HG03095 (cell line): ENCODE results near the gene PITRM1.

Source experiments
- ATAC-seq: cut with Tn5 transposase; IDR thresholded peaks from one replicate; pipeline ENCODE4 v1.9.1; 2021; ENCODE audit warnings: moderate library complexity; ENCODE audit not compliant: unreplicated experiment

PITRM1 gene

DNA sequence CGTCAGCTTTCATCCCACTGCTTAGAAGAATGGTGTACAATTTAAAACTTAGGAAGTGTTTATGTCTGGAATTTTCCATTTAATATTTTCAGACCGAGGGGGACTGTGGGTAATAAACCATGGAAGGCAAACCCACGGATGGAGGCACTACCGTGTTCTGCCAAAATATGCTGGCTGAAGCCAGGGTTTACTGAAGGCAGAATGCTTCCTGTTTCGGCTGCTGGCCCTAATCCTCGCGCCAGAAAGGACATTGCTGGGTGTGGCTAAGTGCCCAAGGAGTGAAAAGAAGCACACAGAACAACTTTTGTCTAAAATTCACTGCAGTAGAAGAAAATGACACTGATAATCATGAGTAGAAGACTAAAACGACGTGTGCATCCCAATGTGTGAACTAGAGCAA, 32.3 kb downstream of the PITRM1 start:
- no peak for ATAC-seq

DNA sequence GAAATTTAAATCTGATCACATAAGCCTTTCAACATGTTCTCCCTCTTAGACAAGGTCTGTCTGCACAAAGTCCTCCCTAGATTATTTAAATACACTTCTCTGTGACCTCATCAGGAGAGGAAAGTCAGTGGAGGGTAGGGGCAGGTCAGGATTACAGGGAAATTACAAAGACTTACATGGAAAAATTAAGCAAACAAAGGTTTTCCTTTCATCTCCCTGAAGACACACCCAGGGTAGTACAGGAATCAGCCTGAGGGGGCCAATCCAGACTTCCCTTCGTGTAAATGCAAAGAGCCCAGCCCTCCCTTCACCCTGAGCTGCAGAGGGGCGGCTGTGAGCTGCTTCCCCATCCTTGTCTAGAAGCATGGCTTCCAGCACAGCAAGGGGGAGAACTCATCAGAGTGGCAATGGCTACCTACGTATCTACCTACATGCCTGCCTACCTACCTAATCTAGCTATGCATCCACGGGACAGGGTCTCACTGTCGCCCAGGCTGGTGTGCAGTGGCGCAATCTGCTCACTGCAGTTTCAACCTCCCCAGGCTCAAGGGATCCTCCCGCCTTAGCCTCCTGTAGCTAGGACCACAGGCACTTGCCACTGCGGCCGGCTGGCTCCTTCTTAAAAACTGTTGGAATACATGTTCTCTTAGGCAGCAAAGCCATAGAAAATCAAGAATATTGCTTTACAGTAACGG, 33.2 kb downstream of the PITRM1 start:
- ATAC-seq: no peak

DNA sequence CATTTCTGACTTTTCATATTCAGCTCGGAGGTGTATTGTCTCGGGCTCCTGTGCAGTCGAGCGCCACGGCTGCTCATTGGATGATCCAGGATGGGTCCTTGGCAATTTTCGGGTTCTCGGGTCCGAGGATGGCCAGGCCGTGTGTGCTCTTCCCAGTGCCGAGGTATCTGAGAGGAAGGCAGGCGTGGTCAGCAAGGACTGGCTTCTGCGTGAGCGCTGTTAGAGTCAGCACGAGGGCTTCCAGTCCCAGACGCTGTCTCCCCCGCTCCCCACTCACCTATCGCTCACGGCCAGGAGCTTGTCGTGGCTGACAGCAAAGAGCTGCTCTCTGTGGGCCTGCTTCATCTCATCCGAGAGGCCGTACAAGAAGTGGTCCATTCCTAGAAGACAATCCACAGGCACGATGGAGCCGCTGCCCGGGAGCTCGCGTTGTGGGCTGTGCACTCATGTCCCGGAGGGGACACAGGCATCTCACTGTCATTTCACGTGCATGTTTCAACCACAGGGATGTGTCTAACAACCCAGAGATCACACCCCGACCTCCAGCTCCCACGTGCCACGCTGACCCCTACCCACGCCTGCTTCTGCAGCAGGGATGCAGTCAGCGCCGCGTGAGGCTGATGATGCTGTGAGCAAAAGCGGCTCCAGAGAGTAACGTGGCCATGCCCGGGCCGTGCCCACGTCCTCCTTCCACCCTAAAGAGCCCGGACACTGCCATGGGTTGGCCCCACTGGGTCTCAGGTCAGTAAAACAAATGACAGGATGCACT, 34.4 kb downstream of the PITRM1 start:
- no peak for ATAC-seq

DNA sequence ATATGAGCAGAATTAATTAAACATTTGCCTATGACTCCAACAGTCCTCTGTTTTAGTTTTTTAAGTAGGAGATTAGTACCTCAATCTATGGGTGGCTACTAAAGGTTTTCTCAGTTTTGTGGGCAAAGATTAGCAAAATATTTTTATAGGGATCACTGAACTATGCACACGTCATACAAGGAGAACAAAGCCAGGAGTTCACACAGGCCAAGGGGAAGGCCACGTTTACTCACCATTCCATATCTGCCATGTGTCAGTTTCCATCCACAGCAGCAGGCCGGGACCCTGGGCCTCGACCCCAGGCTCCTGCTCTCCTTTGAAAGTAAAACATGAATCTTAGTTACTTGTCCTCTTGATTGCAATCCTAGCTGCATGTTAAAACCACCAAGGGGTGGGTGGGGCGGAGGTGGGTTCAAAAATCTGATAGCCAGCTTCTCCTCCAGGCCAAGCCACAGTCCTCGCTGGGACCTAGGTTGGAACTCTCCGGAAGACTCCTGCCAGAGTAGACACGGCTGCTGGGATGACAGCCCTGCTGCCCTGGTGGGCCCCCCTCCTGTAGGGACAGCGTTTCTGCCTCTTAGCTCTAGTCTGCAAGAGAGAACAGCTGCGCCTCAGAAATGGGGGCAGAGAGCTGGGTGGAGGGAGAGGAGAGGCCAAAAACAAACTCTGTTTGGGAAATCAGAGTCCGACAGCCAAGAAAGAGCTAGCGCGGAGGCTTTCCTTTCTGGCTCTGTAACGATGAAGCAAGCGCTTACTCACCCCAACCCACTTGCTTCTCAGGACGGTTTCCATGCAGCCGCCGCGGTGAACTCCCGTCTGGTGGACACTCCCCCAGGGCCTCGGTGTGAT, 35.6 kb downstream of the PITRM1 start:
- no peak for ATAC-seq

DNA sequence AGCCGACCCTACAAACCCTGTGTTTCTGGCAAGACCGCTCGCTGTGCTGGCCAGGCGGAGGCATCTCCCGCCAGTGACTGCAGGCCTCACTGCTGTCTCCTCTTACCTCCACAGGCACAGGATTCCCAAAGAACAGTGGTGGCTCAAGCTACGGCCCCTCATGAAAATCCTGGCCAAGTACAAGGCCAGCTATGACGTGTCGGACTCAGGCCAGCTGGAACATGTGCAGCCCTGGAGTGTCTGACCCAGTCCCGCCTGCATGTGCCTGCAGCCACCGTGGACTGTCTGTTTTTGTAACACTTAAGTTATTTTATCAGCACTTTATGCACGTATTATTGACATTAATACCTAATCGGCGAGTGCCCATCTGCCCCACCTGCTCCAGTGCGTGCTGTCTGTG, 36.2 kb downstream of the PITRM1 start:
- no peak for ATAC-seq

DNA sequence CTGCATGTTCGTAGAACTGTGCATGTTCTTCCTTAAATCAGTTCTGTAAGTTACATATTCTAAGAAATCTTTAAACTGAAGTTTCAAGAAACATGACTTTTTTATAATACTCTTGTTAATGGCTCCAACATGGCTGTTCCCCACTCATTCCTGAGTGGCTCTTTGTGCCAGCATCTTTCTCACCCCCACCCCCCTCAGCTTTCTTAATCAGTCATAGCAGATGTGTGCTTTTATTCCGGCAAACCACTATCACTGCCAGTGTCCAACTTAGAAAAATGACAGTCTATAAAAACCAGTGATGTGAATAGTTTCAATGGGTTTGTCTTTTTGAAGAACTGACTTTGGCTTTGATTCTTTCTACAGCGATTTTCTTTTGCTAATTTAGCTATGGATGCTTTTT, 37.6 kb downstream of the PITRM1 start:
- no peak for ATAC-seq

DNA sequence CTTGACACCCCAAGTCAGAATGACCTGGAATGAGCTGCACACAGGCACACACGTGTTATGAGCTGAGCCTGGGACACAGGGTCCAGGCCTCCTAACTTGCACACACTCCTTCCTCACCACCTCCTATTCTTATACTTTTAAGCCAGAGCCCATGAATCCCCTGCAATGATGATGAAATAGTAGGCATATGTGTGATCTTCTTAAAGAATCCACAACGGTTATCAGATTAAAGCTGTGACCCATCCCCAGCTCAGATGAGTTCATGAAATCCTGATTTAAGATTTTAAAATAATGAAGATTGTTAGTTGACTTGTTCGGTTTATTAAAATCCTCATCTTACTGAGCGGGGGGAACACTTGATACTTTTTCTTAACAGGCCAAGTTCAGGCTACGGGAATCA, 38.6 kb downstream of the PITRM1 start:
- no peak for ATAC-seq

DNA sequence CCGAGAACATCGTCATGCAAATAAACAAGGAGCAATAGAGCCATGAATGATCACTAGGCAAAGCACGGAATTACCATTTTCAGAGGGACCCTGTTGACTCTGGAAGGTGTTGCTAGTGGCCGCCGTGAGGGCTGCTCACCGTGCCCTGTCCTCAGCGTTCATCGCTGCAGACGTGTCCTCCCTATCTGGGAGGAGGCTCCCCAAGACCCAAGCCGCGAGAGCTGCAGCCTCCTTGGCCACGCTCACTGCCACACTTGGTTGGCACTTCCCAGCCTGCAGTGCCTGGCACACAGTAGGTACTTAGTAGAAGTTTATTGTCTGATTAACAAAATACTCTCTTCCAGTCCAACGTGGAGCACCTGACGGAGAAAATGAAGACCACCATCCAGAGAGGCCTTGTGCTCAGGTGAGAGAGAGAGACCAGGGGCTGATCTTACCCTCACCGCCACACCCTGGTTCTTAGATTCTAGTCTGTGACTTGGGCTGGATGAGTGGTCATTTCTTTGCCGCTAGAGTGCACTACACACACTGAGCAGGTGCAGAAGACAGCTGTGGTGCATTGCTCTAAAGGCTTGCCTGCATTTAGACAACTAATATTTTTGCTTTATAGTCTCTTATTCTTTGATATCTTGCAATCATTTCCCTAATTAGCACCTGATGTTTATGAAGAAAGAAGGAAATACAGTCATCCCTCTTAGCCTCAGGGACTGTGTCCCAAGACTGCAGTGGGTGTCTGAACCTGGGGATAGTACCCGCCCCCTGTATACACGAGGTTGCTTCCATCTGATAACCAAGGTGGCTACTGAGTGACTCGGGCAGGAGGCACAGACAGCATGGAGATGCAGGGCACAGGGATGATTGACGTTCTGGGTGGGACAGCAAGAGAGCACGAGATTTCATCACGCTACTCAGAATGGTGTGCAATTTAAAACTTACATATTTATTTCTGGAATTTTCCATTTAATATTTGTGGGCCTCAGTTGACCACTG, 40.3 kb downstream of the PITRM1 start:
- ATAC-seq: no peak

DNA sequence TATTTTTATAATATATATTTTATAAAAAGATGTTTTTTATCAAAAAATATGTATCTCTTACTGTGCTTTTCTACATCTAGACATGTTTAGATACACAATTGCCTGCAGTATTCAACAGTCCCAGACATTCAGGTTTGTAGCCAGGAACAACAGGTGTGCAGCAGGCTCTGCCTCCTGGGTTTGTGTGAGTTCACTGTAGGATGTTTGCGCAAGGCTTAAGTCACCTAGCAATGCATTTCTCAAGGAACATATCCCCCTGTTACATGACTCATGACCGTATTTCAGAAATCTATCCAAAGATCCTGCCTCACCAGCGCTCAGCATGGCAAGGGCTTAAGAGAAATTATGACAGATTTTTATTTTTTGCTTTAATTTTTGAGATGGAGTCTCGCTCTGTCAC, 41.5 kb downstream of the PITRM1 start:
- ATAC-seq: no peak

DNA sequence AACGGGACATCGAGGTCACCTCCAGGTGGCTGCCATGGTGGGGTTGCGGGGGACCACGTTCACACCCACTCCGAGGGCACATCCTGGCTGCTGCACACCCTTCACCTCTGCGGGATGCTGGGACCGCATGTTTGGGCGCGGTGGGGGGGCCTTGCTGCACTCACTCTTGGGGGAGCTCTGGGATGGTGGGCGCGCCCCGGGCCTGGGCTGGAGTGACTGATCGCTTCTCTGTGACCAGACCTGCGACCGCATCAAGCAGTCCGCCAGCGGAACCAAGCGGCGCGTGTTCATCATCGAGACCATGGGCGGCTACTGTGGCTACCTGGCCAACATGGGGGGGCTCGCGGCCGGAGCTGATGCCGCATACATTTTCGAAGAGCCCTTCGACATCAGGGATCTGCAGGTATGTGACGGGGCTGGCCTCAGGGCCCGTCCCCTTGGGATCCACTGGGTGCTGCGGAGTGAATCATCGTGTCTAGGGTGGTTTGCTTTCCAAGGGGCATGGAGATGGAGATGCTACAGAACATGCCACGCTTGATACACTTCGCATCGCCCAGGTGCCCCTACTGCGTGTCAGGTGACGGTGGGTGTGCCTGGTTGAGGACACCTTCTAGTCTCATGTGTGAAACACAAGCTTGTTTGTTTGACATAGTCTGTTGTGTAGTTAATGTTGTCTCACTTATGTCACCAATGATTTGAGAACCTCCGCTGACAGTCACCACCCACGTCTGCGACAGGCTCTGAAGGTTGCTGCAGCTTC, 42.8 kb downstream of the PITRM1 start:
- no peak for ATAC-seq

DNA sequence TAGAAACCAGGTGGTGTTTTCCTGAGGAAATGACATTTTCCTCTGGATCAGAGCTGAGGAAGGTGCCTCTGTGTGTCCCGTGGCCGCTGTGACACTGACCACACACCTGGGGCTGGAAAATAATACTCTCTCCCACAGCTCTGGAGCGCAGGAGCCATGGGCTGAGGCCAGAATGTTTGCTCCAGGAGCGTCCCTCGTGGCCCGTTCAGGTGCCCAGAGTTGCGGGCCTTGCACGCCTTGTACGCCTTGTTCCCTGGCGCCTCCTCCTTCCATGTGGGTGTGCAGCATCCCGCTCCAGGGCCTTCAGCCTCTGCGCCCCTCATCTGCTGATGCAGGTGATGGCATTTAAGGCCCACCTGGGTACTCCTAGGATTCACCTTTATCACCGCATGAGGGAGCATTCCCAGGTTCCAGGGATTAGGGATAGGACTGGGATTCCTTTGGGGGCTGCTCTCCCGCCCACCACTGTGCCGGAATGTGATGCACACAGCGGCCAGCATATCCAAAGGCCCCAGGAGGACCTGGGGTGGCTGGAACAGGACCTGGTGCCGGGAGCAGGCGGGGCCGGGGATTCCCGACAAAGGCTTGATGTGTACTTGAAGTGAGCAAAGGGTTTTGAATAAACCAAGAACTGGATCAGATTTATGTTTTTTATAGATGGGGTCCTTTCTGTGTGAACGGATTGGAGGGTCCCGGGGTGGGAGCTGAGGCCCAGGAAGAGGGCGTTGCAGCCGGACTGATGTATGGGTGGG, 44.0 kb downstream of the PITRM1 start:
- no peak for ATAC-seq

DNA sequence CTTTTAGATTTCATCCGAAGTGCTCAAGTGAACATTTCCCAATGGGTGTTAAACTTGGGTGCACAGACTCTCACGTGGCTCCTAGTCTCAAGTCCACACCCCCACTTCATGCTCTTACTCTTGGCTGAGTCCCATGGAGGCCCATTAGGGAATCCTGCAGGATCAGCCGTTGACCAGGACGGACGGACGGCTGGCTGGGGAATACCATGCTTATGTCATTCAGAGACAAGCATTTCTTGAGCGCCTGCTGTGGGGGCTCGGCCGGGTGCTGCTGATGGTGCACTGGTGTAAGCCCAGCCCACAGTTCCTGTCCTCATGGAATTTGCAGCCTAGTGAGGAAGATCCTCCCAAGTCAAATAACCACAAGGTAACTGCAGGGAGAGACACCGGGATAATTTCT, 44.7 kb downstream of the PITRM1 start:
- no peak for ATAC-seq

DNA sequence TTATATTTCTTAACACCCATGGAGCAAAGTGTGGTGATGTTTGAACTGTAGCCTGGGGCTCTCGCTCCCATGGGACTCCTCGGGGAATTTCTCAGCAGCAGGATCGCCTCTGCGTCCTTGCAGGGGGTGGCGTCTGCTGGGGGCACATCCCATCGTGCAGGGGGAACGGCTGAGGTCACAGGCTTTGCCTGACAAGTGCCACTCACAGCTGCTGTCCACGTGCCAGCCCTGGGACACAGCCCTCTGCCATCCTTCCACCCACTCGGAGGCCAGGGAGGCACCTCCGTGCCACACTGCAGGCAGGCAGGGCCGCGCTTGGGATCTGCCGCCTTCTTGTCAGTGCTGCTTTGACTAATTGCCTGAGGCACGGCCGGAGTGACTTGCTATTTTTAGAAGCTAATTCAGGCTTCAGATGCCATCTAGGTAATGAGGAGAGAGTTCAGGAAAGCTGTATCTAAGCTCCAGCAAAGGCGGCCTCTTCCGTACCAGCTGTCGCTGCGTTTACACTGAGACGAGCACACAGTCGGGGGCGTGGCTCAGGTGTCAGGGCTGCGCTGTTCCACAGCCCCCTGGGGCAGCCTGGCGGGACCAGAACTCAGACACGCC, 45.7 kb downstream of the PITRM1 start:
- ATAC-seq: no peak

DNA sequence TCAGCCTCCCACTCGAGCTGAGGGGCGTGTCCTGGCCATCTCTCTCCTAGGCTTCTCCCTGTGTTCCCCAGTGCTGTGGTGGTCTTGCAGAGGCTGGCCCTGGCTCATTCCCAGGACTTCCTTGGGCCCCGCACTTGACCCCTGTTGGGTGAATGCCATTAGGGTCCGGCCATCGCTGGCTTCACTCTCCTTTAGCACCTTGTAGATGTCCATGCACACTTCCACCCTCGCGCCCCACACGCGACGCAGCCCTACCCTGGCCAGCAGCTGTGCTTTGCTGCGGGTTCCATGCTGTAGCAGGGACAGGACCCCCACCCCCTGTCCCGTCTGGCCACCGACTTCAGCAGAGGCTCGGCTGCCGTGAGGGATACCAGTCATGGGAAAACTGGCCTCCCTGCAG, 46.3 kb downstream of the PITRM1 start:
- ATAC-seq: no peak

DNA sequence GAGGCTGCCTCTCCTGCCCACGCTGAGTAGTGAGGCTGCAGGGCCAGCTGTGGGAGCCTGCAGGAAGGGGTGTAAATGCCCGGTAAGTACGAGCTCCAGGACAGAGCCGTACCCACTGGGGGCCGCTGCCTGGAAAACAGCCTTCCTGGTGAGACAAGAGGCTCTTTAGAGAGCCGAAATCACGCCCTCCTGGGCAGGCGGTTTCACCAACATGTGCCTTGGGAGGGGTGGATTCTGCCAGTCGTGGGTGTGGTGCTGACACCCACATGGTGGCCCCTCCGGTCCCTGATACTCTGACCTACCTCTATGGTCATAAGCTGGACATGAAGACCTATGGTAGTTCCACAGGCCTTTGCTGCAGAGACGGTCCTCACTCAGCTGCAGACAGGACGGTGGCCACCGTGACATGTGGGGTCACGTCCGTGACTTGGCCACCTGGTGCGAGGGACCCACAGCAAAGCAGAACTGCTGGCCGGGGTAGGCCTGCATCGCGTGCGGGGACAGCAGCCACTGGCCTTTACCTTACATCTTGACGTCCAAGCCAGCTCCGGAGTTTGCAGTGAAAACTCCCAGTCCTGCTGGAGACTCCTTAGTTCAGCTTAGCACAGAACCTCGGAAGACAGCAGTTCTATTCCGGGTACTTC, 46.9 kb downstream of the PITRM1 start:
- ATAC-seq: no peak

DNA sequence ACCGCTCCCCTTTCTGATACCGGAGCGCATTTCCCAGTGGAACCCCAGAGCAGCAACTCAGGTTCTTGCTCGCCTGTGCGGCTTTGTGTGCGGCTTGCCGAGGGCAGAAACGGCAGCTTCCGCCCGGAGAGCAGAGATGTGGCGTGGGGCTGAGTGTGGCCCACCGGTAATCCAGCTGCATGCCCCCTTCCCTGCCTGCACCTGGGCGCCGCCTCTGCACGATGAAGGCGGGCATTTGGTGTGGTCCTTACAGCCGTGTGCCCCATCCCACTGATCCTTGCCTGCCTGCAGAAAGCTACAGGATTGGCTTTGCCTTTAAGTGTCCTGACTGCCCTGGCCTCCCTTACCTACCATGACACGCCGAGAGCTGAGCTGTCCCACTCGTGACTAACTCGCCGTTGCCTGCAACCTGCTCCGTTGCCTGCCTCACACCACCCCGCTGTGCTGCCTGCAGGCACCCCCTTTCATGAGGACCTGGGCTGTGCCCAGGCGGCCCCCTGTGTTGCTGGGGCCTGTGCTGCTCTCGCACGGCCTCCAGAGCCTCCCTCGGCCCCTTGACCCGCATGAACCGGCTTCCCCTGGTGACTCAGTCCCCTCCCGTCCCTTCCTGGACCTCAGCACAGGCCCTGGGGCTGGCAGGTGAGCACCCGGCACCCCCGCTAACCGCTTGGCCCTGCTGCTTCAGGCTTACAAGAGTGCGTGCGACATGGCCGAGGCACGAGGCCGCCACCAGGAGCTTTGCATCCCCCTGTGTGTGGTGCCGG, 48.0 kb downstream of the PITRM1 start:
- no peak for ATAC-seq

DNA sequence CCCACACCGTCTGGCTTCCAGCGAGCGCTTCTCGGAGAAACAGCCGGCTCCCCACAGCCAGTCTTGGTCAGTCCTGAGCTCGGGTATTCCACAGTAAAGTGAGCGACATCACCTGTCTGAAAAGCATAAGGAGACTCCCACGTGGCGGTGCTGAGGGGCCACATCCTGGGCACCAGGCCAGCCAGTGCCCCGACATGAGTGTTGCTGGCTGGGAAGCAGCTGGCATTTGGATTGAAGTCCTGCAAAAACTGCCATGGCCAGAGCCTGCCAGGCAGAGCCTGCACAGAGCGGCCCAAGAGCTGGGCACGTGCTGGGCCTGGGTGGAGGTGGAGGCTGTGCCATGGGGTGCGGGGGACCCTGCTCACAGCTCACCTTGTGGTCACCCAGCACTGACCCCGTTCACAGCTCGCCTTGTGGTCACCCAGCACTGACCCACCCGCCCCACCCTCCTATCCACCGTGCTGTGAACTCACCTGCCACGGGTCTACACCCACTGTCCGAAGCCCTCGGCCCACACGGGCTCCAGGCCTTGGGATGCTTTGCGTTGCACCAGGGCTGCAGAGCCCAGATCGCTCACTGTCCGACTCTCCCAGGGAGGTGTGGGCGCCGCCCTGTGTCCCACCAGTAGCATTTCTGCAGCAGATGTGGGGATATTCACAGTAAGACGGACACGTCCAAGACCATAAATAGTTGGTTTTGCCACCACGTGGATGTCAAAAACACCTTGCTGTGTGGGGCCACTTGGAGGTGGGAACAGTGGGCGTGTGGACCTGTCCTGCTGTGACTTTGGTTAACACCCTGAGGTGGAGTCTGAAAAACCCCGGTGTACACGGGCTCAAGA, 48.8 kb downstream of the PITRM1 start:
- ATAC-seq: no peak
